HCT116 (cell line): ENCODE measurements around the gene ZFX. TPM values are rescaled to one million over a fixed set of nuclear protein-coding genes. Genes with fewer than 3 reads are reported as not detected.

Experiments used
- ATAC-seq: fragments of 200-7000 bp; cut with Tn5 transposase; 2 replicates; pipeline ENCODE4 v1.9.1; 2020; ENCODE audit warnings: mild to moderate bottlenecking, moderate library complexity
- BruUV-seq: library from RNA; stranded (reverse); fragments of 400-500 nt; replicated peaks from 2 replicates; lab custom pipeline; 2021; lab: Mats Ljungman, UMichigan
- CTCF ChIA-PET: fragments of 300-600 bp; sonication (Branson Sonifier 250); formaldehyde crosslinking; loops from one replicate; lab custom pipeline; 2021; ENCODE audit warnings: antibody characterized with exemption; lab: Charles Lee
- POLR2A ChIA-PET: fragments of 300-600, 350-600 bp; sonication (Branson Sonifier 250); formaldehyde crosslinking; loops from one replicate; lab custom pipeline; 2021; ENCODE audit warnings: antibody characterized with exemption; lab: Charles Lee
- RAD21 ChIA-PET, 2 experiments: fragments of 300-600 bp; sonication (Branson Sonifier 250); formaldehyde crosslinking; loops; one replicate each; lab custom pipeline; 2023; ENCODE audit warnings: low total read pairs in 2 of 2; ENCODE audit not compliant: uncharacterized antibody in 2 of 2, unreplicated experiment in 2 of 2, low non-redundant PET in 1 of 2; lab: Charles Lee
- DNase-seq: peaks from one replicate; pipeline ENCODE4 v3.0.0-alpha.2; 2010; ENCODE audit warnings: low read depth, low spot score
- H2AFZ ChIP-seq: fragments of 200-600 bp; shearing (Covaris generic), sonication (generic); 2 replicates; pipeline ENCODE4 v1.6.1; 2017; ENCODE audit warnings: low read depth, mixed run types, mixed read lengths, antibody characterized with exemption, low read length; ENCODE audit not compliant: poor library complexity, severe bottlenecking
- H3K27ac ChIP-seq: 2 replicates; pipeline ENCODE4 v1.5.1; 2012; ENCODE audit warnings: low read depth, low read length
- H3K27me3 ChIP-seq: fragments of 200-600 bp; sonication (generic); 2 replicates; pipeline ENCODE4 v1.6.1; 2016; ENCODE audit warnings: mixed run types, low read length, mixed read lengths; ENCODE audit not compliant: insufficient read depth
- H3K36me3 ChIP-seq, 2 experiments: fragments of 200-500 bp in 1 of 2; fragments of 200-600 bp in 1 of 2; sonication (Bioruptor generic) in 1 of 2; sonication (generic) in 1 of 2; 2 replicates each; pipeline versions ENCODE4 v1.5.1 to v1.6.1; 2014 to 2016; ENCODE audit warnings: low read length in 2 of 2, inconsistent platforms in 1 of 2, mixed read lengths in 1 of 2, mixed run types in 1 of 2; ENCODE audit not compliant: insufficient read depth in 2 of 2, control insufficient read depth in 1 of 2
- H3K4me1 ChIP-seq, 2 experiments: fragments of 200-600 bp in 1 of 2; sonication (generic) in 1 of 2; 2 replicates each; pipeline versions ENCODE4 v1.5.1 to v1.6.1; 2012 to 2017; ENCODE audit warnings: low read length in 2 of 2, inconsistent platforms in 1 of 2, mild to moderate bottlenecking in 1 of 2, mixed read lengths in 1 of 2, mixed run types in 1 of 2, moderate library complexity in 1 of 2; ENCODE audit not compliant: insufficient read depth in 2 of 2, control insufficient read depth in 1 of 2
- H3K4me2 ChIP-seq: fragments of 200-600 bp; sonication (generic); 2 replicates; pipeline ENCODE4 v1.6.1; 2017; ENCODE audit warnings: mixed run types, low read length, mixed read lengths
- H3K4me3 ChIP-seq, 2 experiments: fragments of 200-600 bp in 1 of 2; sonication (generic) in 1 of 2; replicated peaks in 1 of 2; 2 replicates each; pipeline ENCODE4 v1.5.1; 2011 to 2016; ENCODE audit warnings: low read length in 2 of 2, control low read depth in 1 of 2, low read depth in 1 of 2, mild to moderate bottlenecking in 1 of 2, mixed read lengths in 1 of 2, mixed run types in 1 of 2
- H3K79me2 ChIP-seq: fragments of 200-600 bp; sonication (generic); 2 replicates; pipeline ENCODE4 v1.6.1; 2017; ENCODE audit warnings: mild to moderate bottlenecking, mixed run types, low read length, moderate library complexity, mixed read lengths; ENCODE audit not compliant: insufficient read depth
- H3K9ac ChIP-seq: fragments of 200-600 bp; sonication (generic); 2 replicates; pipeline ENCODE4 v1.6.1; 2016; ENCODE audit warnings: low read length, mixed read lengths
- H3K9me2 ChIP-seq: fragments of 200-600 bp; sonication (generic), shearing (Covaris generic); 2 replicates; pipeline ENCODE4 v1.6.1; 2017; ENCODE audit warnings: mixed run types, mild to moderate bottlenecking, moderate library complexity; ENCODE audit not compliant: insufficient read depth
- H3K9me3 ChIP-seq, 2 experiments: fragments of 200-500 bp in 1 of 2; fragments of 200-600 bp in 1 of 2; sonication (Bioruptor generic) in 1 of 2; sonication (generic) in 1 of 2; 2 replicates each; pipeline ENCODE4 v1.6.1; 2014 to 2017; ENCODE audit warnings: low read length in 2 of 2, mixed read lengths in 2 of 2, inconsistent platforms in 1 of 2, low read depth in 1 of 2, mild to moderate bottlenecking in 1 of 2, mixed run types in 1 of 2, moderate library complexity in 1 of 2; ENCODE audit not compliant: control insufficient read depth in 1 of 2, insufficient read depth in 1 of 2
- H4K20me1 ChIP-seq: fragments of 200-600 bp; sonication (generic), shearing (Covaris generic); 2 replicates; pipeline ENCODE4 v1.6.1; 2017; ENCODE audit warnings: mixed run types, mild to moderate bottlenecking, moderate library complexity; ENCODE audit not compliant: insufficient read depth
- CEBPB ChIP-seq: IDR thresholded peaks from 2 replicates; pipeline ENCODE4 v1.6.1; 2012; ENCODE audit warnings: low read depth
- EGR1 ChIP-seq: IDR thresholded peaks from 2 replicates; pipeline ENCODE4 v1.6.1; 2012; ENCODE audit warnings: low read depth
- ELF1 ChIP-seq: IDR thresholded peaks from 2 replicates; pipeline ENCODE4 v1.6.1; 2012; ENCODE audit warnings: low read depth, borderline replicate concordance
- EZH2phosphoT487 ChIP-seq: fragments of 200-600 bp; IDR thresholded peaks from 2 replicates; pipeline ENCODE4 v1.6.1; 2018; ENCODE audit warnings: antibody characterized with exemption, borderline replicate concordance
- FOSL1 ChIP-seq: IDR thresholded peaks from 2 replicates; pipeline ENCODE4 v1.6.1; 2012; ENCODE audit warnings: low read depth
- JUND ChIP-seq: IDR thresholded peaks from 2 replicates; pipeline ENCODE4 v1.6.1; 2012
- RAD21 ChIP-seq: IDR thresholded peaks from 2 replicates; pipeline ENCODE4 v1.6.1; 2012; ENCODE audit warnings: low read depth, mild to moderate bottlenecking
- SIN3A ChIP-seq: IDR thresholded peaks from 2 replicates; pipeline ENCODE4 v1.6.1; 2012; ENCODE audit warnings: low read depth
- SRF ChIP-seq: IDR thresholded peaks from 2 replicates; pipeline ENCODE4 v1.6.1; 2012; ENCODE audit warnings: low read depth
- TCF7L2 ChIP-seq: IDR thresholded peaks from 2 replicates; pipeline ENCODE4 v1.7.0; 2011; ENCODE audit warnings: borderline replicate concordance, inconsistent platforms; ENCODE audit not compliant: insufficient read depth, insufficient read length; ENCODE audit errors: extremely low read depth
- YY1 ChIP-seq: IDR thresholded peaks from 2 replicates; pipeline ENCODE4 v1.6.1; 2011; ENCODE audit warnings: low read length, low read depth, moderate library complexity, mild to moderate bottlenecking; ENCODE audit not compliant: insufficient replicate concordance; ENCODE audit errors: extremely low read depth
- intact Hi-C: fragments of 100-400 bp; cut with micrococcal nuclease; formaldehyde crosslinking; loops from 2 replicates; pipeline ENCODE4 v1.10.0; 2022
- total RNA-seq: library from RNA; stranded (reverse); gene quantifications from one replicate; pipeline ENCODE4 v1.2.1, GENCODE V29; 2021; ENCODE audit not compliant: unreplicated experiment
- TF ChIP-seq, protein P1 (sequence below), 3 experiments: fragments of 200-600 bp in 1 of 3; sonication (generic) in 1 of 3; IDR thresholded peaks in 2 of 3; conservative IDR thresholded peaks in 1 of 3; 2 replicates each; pipeline ENCODE4 v1.5.1; 2012 to 2017; ENCODE audit warnings: low read depth in 2 of 3, low read length in 2 of 3, antibody characterized with exemption in 1 of 3, borderline replicate concordance in 1 of 3, control low read depth in 1 of 3, mild to moderate bottlenecking in 1 of 3, mixed read lengths in 1 of 3, mixed run types in 1 of 3, moderate library complexity in 1 of 3; ENCODE audit not compliant: insufficient read depth in 1 of 3
- TF ChIP-seq, protein P2 (sequence below): IDR thresholded peaks from 2 replicates; pipeline ENCODE4 v1.6.1; 2012

ZFX gene
- total RNA-seq, 1 experiment from 2014 or later = 28.1 TPM

DNA sequence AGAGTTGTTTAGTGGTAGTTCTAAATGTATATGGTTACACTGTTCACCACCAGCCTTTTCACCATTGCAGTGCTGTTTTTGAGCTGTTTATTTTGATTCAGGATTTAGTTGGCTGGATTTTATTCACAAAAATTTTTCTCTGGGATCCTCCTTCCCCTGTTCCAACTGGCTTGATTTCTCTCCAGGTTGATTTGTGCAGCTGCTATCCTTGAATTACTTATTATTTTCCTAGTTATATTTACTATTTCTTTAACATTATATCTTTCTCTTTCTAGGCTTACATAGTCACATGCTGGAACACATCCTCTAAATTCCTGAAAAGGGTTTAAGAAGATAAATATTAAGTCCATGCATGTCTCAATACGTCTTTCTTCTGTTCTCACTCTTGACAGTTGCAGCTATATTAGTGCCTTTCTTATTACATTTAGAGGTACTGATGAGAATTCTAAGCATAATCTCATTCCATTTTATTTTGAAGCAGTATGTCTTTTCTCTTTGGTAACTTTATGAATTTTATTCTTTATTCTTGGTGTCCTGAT lies 82.2 kb downstream of the ZFX start:
- no TSS peak for BruUV-seq
- Histone ChIP-seq H3K27ac (no peak overlapping the region), H4K20me1 (no peaks in the 10 kb centered on the region), H3K9me2 (no peaks in the 10 kb centered on the region), H2AFZ (no peak overlapping the region), H3K9me3 (no peaks in the 10 kb centered on the region), H3K27me3 (no peaks in the 10 kb centered on the region), H3K36me3 (no peaks in the 10 kb centered on the region), H3K79me2 (no peaks in the 10 kb centered on the region), H3K4me1 (peaks cover 5 to 8% of the 10 kb centered on the region in 2 experiments; a peak in 2 of 4 replicates), H3K9ac (no peak overlapping the region), H3K4me2 (peak overlapping the region; percentile 47), H3K4me3 (no peak overlapping the region)
- DNase-seq (no peak), ATAC-seq (no peak)
- CTCF ChIA-PET = interaction anchor here (1.0 kb wide), 1 partner anchor 178 kb away, joined by 3 read pairs; no protein-coding TSS in a partner anchor
- POLR2A ChIA-PET = no interaction called here
- TF ChIP-seq CEBPB = no peak
- no peak for TF ChIP-seq ELF1
- TF ChIP-seq SIN3A = no peak
- no peak for TF ChIP-seq SRF
- no peak for TF ChIP-seq FOSL1
- no peak for TF ChIP-seq RAD21
- TF ChIP-seq JUND = no peak
- TF ChIP-seq, protein P1, sequence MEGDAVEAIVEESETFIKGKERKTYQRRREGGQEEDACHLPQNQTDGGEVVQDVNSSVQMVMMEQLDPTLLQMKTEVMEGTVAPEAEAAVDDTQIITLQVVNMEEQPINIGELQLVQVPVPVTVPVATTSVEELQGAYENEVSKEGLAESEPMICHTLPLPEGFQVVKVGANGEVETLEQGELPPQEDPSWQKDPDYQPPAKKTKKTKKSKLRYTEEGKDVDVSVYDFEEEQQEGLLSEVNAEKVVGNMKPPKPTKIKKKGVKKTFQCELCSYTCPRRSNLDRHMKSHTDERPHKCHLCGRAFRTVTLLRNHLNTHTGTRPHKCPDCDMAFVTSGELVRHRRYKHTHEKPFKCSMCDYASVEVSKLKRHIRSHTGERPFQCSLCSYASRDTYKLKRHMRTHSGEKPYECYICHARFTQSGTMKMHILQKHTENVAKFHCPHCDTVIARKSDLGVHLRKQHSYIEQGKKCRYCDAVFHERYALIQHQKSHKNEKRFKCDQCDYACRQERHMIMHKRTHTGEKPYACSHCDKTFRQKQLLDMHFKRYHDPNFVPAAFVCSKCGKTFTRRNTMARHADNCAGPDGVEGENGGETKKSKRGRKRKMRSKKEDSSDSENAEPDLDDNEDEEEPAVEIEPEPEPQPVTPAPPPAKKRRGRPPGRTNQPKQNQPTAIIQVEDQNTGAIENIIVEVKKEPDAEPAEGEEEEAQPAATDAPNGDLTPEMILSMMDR (IDR thresholded peaks at IDR 0.05 in 2 of 3, conservative IDR thresholded peaks at IDR 0.05 in 1 of 3; ENCODE audit: borderline replicate concordance in 1 of 3, insufficient read depth in 1 of 3, low read depth in 2 of 3, low read length in 2 of 3) = no peak
- no peak for TF ChIP-seq YY1
- TF ChIP-seq EGR1 = no peak
- TF ChIP-seq, protein P2, sequence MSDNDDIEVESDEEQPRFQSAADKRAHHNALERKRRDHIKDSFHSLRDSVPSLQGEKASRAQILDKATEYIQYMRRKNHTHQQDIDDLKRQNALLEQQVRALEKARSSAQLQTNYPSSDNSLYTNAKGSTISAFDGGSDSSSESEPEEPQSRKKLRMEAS = no peak
- TF ChIP-seq EZH2phosphoT487 = no peak
- no peak for TF ChIP-seq TCF7L2
- RAD21 ChIA-PET = no interaction called here
- intact Hi-C loops = no loop called here
